SIG-M5 treated with dmso at 0.1 percent for 504 hours (cell line): ENCODE results near the gene CCDC194.
A peak's percentile ranks its signal among the peaks of the same experiment; 100 is the strongest.
"Not testable (repeated sequence)": the region's sequence is repeated elsewhere in the genome, so short reads cannot be mapped to it uniquely, and the experiment has no call there.

Experiments
- DNase-seq: peaks from one replicate; lab custom pipeline; 2025; ENCODE audit not compliant: unreplicated experiment; lab: John Stamatoyannopoulos, UW

CCDC194 gene

GRCh38 chr19:17376935-17377600 lies 16.9 kb downstream of the CCDC194 start, which contains the start of gene PLVAP:
TSS of gene PLVAP (minus strand) at chr19:17377342. CDS start at chr19:17377288, 54 bp downstream.
- no peak for DNase-seq

GRCh38 chr19:17370026-17370587 lies 23.9 kb downstream of the CCDC194 start:
- DNase-seq = peak; percentile 92

DNA sequence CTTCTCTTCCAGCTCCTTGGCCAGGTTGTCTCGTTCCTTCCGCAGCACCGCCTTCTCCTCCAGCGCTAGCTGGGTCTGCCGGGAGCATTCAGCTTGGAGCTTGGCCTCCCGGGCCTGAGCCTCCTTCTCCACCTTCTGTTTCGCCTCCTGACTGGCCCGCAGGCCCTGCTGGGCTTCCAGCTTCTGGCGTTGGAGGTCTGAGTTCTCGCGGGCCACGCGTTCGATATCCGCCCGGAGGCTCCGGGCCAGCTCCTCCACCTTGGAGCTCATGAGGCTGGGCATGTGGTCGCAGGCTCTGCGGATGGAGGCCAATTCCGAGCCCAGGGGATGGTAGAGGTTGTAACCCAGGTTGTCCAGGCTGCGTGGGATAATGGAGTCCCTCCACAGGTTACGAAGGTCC lies 28.6 kb downstream of the CCDC194 start:
- DNase-seq = no peak

DNA sequence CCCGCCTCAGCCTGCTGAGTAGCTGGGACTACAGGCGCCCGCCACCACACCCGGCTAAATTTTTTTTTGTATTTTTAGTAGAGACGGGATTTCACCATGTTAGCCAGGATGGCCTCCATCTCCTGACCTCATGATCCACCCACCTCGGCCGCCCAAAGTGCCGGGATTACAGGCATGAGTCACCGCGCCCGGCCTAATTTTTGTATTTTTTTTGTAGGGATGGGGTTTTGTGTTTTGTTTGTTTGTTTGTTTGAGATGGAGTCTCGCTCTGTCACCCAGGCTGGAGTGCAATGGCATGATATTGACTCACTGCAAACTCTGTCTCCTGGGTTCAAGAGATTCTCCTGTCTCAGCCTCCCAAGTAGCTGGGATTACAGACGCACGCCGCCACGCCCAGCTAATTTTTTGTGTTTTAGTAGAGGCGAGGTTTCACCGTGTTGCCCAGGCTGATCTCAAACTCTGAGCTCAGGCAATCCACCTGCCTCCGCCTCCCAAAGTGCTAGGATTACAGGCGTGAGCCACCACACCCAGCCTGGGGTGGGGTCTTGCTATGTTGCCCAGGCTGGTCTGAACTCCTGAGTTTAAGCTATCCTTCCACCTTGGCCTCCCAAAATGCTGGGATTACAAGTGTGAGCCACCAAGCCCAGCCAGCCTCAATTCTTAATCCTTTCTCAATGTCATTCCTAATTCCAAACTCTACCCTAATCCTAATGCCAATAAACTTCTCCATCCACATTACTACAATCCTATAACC lies 30.0 kb downstream of the CCDC194 start:
- DNase-seq = not testable (repeated sequence)

DNA sequence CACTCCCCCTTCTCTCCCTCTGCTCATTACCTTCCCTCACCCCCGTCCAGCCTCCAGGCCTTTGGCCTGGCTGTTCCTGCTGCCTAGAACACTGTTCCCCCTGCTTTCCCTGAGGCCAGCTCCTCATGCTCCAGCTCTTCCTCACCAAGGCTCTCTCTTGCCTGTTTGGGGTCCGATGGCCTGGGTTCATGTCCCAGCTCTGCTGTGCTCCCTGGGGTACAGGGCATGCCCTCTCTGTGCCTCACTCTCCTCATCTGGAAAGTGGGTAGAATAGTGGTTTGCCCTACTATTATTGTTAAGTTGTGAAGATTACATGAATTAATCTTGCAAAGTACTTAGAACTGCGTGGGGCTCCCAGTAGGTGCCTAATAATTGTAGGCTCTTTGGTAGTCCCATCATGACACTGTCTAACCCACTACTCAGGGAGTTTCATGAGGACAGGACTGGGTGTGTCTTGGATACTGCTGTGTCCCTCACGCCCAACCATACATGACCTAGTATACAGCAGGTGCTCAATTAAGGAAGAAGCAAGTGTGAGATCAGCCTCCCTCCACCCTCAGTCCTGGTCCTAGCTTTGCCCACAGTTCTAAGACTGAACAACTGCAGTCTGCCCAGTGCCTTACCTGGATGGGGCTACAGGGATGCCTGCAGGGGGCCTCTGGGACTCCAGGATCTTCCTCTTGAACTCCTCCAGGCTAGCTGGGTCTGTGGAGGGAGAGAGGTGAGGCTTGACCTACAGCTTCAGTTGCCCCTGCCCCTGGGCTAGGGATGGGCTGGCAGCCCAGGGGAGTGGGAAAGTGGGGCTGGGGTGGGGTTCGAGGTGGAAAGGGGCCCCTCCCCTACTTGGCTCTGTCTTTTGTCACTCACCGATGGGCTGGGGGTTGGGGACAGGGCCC lies 33.8 kb downstream of the CCDC194 start:
- no peak for DNase-seq

DNA sequence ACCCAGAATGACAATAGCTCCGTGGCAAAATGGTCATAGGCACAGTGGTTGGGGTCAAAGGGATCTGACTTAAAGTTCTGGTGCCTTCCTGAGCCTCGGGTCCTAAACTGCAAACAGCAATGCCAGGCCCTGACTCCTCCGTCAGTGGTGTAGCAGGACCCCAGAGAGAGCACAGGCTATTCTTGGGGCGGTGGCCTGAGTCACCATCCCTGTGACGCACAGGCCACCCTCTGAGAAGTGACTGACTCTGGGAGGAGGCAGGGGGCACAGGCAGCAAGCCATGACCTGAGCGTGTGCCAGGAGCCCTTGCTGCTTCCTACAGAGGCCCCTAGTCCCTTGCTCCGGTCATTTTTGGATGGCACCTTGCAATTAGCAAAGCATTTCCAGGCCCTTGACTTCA lies 35.6 kb downstream of the CCDC194 start:
- no peak for DNase-seq

DNA sequence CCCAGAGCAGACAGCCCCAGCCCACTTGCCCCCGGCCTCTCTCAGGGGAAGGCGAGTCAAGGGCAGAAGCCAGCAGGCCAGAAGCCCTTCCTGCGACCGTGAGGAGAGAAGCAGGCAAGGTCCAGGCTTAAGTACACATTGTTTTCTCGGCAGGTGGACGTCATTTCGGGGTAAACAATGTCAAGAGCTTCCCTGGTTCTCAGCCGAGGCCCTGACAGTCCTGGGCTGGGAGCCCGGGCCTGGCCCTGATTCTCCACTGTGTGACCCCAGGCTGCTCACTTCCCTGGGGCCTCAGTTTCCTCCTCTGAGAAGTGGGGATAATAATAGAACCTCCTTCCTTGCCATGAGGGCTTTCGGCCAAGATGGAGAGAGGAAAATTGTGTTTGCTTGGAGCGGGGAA lies 36.3 kb downstream of the CCDC194 start:
- DNase-seq = no peak

DNA sequence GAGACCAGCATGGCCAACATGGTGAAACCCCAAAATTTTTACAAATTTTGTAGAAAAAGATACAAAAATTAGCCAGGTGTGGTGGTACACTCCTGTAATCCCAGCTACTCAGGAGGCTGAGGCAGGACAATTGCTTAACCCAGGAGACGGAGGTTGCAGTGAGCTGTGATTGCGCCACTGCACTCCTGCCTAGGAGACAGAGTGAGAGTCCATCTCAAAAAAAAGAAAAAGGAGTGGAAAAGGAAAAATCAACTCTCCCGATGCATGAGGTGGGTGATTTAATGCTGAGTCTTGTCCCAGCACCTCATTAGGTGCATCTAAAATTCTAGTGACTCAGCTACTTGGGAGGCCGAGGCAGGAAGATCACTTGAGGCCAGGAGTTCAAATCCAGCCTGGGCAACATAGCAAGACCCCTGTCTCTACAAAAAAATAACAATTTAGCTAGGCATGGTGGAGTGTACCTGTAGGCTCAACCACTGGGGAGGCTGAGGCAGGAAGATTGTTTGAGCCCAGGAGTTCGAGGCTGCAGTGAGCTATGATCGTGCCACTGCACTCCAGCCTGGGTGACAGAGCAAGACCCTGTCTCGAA lies 36.8 kb downstream of the CCDC194 start:
- no peak for DNase-seq

DNA sequence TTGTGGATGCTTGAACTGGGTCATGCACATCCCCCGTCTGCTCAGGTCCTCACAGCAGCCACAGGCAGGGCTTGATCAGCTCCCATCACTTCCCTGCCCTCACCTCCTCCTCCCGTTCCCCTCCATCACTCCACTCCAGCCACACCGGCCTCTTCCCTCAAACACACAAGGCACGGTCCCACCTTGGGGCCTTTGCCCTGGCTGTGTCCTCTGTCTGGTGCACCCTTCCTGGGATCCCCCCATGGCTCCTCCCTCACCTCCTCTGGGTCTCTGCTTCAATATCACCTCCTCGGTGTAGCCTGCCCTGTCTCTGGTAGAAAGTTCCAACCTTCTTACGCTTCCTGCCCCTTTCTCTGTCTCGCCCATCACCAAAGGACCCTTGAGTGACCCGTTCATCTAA lies 40.6 kb downstream of the CCDC194 start:
- no peak for DNase-seq

DNA sequence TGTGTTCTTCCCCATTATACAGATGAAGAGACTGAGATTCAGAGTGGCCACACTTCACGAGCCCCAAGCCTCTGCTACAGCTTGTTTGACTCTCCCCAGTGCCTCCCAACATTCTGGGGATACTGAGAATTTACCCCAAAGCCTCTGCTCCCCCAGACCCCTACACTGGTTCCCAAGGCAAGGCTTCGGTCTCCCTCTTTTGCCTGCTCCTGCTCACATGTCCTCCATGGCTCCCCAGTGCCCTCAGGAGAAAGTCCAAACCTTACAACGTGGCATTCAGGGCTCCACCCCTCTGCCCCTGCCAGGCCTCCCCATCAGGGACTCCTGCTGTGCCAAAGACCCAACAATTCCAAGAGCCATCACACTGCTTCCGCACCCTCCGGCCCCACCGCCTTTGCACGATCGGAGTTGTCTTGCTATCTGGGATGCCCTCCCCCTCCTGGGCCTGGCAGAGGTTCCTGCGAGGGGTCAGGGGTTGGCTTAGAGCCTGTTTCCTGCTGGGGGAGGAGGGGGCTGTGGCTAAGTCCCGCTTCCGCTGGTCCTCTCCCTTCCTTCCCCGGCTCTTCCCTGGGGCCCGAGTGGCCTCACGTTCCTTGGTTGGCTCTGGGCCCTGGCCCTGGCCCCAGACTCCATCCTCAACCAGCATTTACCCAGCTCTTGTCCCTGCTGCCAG lies 41.3 kb downstream of the CCDC194 start:
- DNase-seq = no peak

GRCh38 chr19:17351815-17352435 lies 42.1 kb downstream of the CCDC194 start:
- no peak for DNase-seq

DNA sequence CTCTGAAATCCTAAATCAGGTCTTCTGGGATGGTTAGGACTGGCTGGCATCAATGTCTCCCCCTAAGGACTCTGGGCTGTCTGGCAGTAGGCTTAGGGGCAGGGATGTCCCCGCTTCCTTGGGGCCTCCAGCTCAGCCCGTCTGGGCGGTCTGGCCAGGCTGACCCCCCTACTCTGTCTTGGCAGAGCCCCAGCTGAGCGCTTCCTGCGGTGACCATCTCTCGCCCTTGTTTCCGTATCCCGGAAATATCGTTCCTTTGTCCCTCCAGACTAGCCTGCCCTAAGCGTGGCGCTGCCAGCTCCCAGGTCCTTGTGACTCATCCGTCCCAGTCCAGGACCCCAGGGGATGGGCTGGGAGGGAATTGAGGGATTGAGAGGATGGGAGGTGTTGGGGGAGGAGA lies 45.3 kb downstream of the CCDC194 start:
- DNase-seq = no peak

DNA sequence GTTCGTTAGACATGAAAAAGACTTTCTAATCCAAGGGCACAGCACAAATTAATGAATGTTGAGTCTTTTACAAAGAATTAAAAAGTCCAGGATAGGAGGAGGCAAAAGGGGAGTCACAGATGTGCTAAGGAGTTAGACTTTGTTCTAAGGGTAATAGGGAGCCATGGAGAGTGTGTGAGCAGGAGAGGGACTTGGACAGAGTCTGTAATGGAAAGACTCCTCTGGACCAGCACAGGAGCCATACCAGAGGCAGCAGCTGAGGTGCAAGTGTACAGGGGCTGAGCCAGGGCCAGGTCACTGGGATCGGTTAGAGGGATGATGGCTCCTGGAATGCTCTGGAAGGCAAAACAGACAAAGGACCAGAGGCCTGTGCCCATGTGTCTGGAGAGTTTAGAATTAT lies 46.1 kb downstream of the CCDC194 start:
- DNase-seq = no peak

- no peak for DNase-seq
Observed at GRCh38 chr19:17347361-17347760, 46.6 kb downstream of the CCDC194 start.

DNA sequence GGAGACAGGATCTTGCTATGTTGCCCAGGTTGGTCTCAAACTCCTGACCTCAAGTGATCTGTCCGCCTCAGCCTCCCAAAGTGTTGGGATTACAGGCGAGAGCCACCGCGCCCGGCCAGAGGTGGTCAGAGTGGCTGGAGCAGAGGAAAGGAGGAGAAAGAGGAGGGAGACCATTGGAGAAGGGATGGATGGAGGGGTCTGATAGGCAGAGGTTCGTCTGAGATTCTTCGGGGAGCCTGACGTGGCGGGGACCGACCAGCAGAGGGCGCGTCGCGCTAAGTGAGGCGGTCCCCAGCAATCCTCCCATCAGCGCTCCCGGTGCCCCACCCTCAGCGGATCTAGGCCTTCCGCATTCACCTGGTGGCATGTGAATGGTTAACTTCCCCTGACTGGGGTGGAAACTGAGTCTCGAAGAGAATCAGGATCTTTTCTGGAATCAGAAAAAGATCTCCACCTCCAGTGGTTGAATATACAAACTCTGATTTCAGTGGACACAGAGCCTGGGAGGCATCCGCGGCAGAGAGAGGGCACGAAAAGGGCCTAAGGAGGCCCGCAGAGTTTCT lies 47.8 kb downstream of the CCDC194 start:
- DNase-seq = peak; percentile 51

GRCh38 chr19:17341845-17342244 lies 52.2 kb downstream of the CCDC194 start:
- DNase-seq = no peak

- no peak for DNase-seq
Observed at GRCh38 chr19:17341386-17341785, 52.6 kb downstream of the CCDC194 start.

DNA sequence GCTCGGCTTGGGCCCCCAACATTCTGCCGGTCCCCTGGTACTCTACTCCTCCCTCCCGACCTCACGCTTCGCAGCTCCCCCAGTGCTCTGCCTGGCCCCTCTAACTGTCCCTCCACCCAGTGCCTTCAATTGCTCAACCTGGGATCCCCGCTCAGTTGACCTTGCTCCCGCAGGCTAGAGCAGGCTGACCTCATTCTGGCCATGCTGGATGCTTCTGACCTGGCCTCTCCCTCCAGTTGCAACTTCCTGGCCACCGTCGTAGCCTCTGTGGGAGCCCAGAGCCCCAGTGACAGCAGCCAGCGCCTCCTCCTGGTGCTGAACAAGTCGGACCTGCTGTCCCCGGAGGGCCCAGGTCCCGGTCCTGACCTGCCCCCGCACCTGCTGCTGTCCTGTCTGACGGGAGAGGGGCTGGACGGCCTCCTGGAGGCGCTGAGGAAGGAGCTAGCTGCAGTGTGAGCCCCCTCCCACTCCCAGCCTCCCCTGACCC lies 53.1 kb downstream of the CCDC194 start:
- DNase-seq = no peak
